ENCODE measurements around the gene ARRB1. TPM values are rescaled to one million over a fixed set of nuclear protein-coding genes. Genes with fewer than 3 reads are reported as not detected.

ARRB1 gene
- total and polyA plus RNA-seq, 12 donors, result 4.9 to 54.2 (median 31.0) TPM

- H3K9me3 ChIP-seq (replicated peaks in 1 of 3), result no peaks in the 10 kb centered on the region
- 20 to 28% (median 25%) methylated on average over 9 of the region's 9 CpGs for WGBS, 4 donors
- no peak overlapping the region for H3K4me3 ChIP-seq
- TF ChIP-seq POLR2A (IDR thresholded peaks at IDR 0.05), result no peak
- peak; percentile 73 to 84 (median 82) for TF ChIP-seq CTCF (IDR thresholded peaks at IDR 0.05)
- peaks cover 0 to 3% of the 10 kb centered on the region in 2 donors for H3K4me1 ChIP-seq (replicated peaks in 1 of 2)
- intact Hi-C loops (cut with DNase I), result loop anchor here (2.0 to 10.0 kb wide), 2 partner anchors 64 to 142 kb away; no protein-coding TSS in a partner anchor
- DNase-seq, result peak; percentile 58 to 85 (median 67)
- H3K27ac ChIP-seq, result no peak overlapping the region
- H3K27me3 ChIP-seq, result peaks cover 6% of the 10 kb centered on the region
- H3K36me3 ChIP-seq (replicated peaks in 1 of 2), result no peaks in the 10 kb centered on the region
Observed at GRCh38 chr11:75388386-75389275, 37.2 kb upstream of the ARRB1 start.

- no peak overlapping the region for H3K4me3 ChIP-seq
- H3K27ac ChIP-seq, result no peak overlapping the region
- no peaks in the 10 kb centered on the region for H3K36me3 ChIP-seq (replicated peaks in 1 of 2)
- no peak for DNase-seq
- intact Hi-C loops (cut with DNase I), result loop anchor here (2.0 to 10.0 kb wide), 2 partner anchors 63 to 143 kb away; no protein-coding TSS in a partner anchor
- H3K27me3 ChIP-seq, result peaks cover 6% of the 10 kb centered on the region
- no peaks in the 10 kb centered on the region for H3K9me3 ChIP-seq (replicated peaks in 1 of 3)
- TF ChIP-seq CTCF (IDR thresholded peaks at IDR 0.05) (no peak), POLR2A (IDR thresholded peaks at IDR 0.05) (no peak)
- 51 to 64% (median 57%) methylated on average over 3 of the region's 3 CpGs for WGBS, 4 donors
- peaks cover 0 to 3% of the 10 kb centered on the region in 2 donors for H3K4me1 ChIP-seq (replicated peaks in 1 of 2)
Observed at GRCh38 chr11:75387736-75388294, 36.4 kb upstream of the ARRB1 start.

GRCh38 chr11:75386942-75387630 lies 35.6 kb upstream of the ARRB1 start:
- peaks cover 0 to 3% of the 10 kb centered on the region in 2 donors for H3K4me1 ChIP-seq (replicated peaks in 1 of 2)
- DNase-seq, result no peak
- TF ChIP-seq POLR2A (IDR thresholded peaks at IDR 0.05) (no peak), CTCF (IDR thresholded peaks at IDR 0.05) (no peak)
- no peaks in the 10 kb centered on the region for H3K9me3 ChIP-seq (replicated peaks in 1 of 3)
- no peak overlapping the region for H3K4me3 ChIP-seq
- intact Hi-C loops (cut with DNase I), result loop anchor here in 1 of 2 donors (10.0 kb wide), 1 partner anchor 62 kb away; no protein-coding TSS in a partner anchor
- H3K27me3 ChIP-seq, result peaks cover 6% of the 10 kb centered on the region
- WGBS, 4 donors, result 48 to 71% (median 54%) methylated on average over 3 of the region's 3 CpGs
- no peaks in the 10 kb centered on the region for H3K36me3 ChIP-seq (replicated peaks in 1 of 2)
- no peak overlapping the region for H3K27ac ChIP-seq
